Fibroblast of mammary gland (primary cell): Measurements from ENCODE around the gene LMAN1.
A peak's percentile ranks its signal among the peaks of the same experiment; 100 is the strongest.

Experiments
- DNase-seq: peaks from one replicate; pipeline ENCODE4 v3.0.0-alpha.2; 2010; ENCODE audit warnings: low read depth
- H3K4me3 ChIP-seq: 2 replicates; pipeline ENCODE4 v1.5.1; 2011; ENCODE audit warnings: low read depth, mild to moderate bottlenecking, low read length, moderate library complexity; ENCODE audit not compliant: control insufficient read depth
- CTCF ChIP-seq: conservative IDR thresholded peaks from 2 replicates; pipeline ENCODE4 v1.5.1; 2011; ENCODE audit warnings: low read depth, low read length, inconsistent platforms; ENCODE audit not compliant: control insufficient read depth, insufficient read depth

LMAN1 gene

GRCh38 chr18:59279193-59279592 lies 79.9 kb downstream of the LMAN1 start:
- DNase-seq, result peak; percentile 12
- TF ChIP-seq CTCF, result no peak
- H3K4me3 ChIP-seq, result no peak overlapping the region

DNA sequence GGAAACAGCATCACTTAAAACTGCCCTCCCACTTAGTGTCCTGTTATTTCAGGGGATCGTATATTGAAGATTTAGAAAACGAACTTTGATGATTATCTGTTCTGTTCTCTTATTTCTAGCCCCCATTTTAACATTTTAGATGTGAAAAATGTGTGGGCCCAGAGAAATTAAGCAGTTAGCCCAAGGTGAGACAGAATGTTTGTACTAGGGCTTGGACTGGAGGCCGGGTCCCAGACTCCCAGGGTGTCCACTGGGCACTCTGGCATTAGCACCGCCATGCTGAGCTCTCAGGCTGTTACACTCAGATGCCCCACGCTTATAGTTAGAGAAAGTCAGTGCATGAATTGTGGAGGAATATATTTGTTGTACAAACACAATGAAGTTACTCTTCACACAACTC lies 80.3 kb downstream of the LMAN1 start:
- H3K4me3 ChIP-seq, result no peak overlapping the region
- TF ChIP-seq CTCF, result no peak
- DNase-seq, result no peak
